Endothelial cell of umbilical vein (primary cell): ENCODE data around the gene CUL2. TPM values are rescaled to one million over a fixed set of nuclear protein-coding genes. Genes with fewer than 3 reads are reported as not detected.

ENCODE experiments used
- BruUV-seq: library from RNA; stranded (reverse); fragments of 400-500 nt; replicated peaks from 2 replicates; lab custom pipeline; 2021; lab: Mats Ljungman, UMichigan
- CTCF ChIA-PET: fragments of 300-600, 350-600 bp; sonication (Branson Sonifier 250); formaldehyde crosslinking; loops from one replicate; lab custom pipeline; 2021; ENCODE audit warnings: antibody characterized with exemption, inconsistent platforms; lab: Charles Lee
- POLR2A ChIA-PET: fragments of 300-600, 350-600 bp; sonication (Branson Sonifier 250); formaldehyde crosslinking; loops from one replicate; lab custom pipeline; 2021; ENCODE audit warnings: antibody characterized with exemption, inconsistent platforms; lab: Charles Lee
- DNase-seq: peaks from one replicate; pipeline ENCODE4 v3.0.0-alpha.2; 2011; ENCODE audit warnings: low read depth, low spot score
- FAIRE-seq: peaks from 2 replicates; lab custom pipeline; 2011; peaks lifted over from hg19 to GRCh38; lab: Jason Lieb, UNC
- H2AFZ ChIP-seq: 2 replicates; pipeline ENCODE4 v1.6.0; 2012; ENCODE audit warnings: low read depth, low read length, control low read depth, inconsistent platforms
- H3K27ac ChIP-seq: 2 replicates; pipeline ENCODE4 v1.5.1; 2011; ENCODE audit warnings: low read depth, mild to moderate bottlenecking, control low read depth, low read length, moderate library complexity; ENCODE audit not compliant: insufficient read depth
- H3K27me3 ChIP-seq, 2 experiments: 2 replicates each; pipeline versions ENCODE4 v1.6.0 to v1.6.1; 2011; ENCODE audit warnings: low read length in 2 of 2, mixed read lengths in 1 of 2; ENCODE audit not compliant: control insufficient read depth in 2 of 2, insufficient read depth in 2 of 2
- H3K36me3 ChIP-seq, 2 experiments: 2 replicates in 1 of 2; 3 replicates in 1 of 2; pipeline ENCODE4 v1.5.1; 2011; ENCODE audit warnings: low read length in 2 of 2, mild to moderate bottlenecking in 1 of 2, moderate library complexity in 1 of 2; ENCODE audit not compliant: control insufficient read depth in 2 of 2, insufficient read depth in 2 of 2; ENCODE audit errors: extremely low read depth in 1 of 2
- H3K4me1 ChIP-seq: 3 replicates; pipeline ENCODE4 v1.5.1; 2011; ENCODE audit warnings: mild to moderate bottlenecking, low read length; ENCODE audit not compliant: control insufficient read depth, insufficient read depth; ENCODE audit errors: extremely low read depth
- H3K4me2 ChIP-seq: 2 replicates; pipeline ENCODE4 v1.6.1; 2011; ENCODE audit warnings: low read length, control low read depth, mixed read lengths; ENCODE audit not compliant: insufficient read depth
- H3K4me3 ChIP-seq, 3 experiments: fragments of 200-600 bp in 1 of 3; sonication (generic), shearing (Covaris generic) in 1 of 3; replicated peaks in 1 of 3; 2 replicates each; pipeline ENCODE4 v1.5.1; 2011 to 2016; ENCODE audit warnings: control low read depth in 3 of 3, low read length in 3 of 3, mild to moderate bottlenecking in 2 of 3, inconsistent platforms in 1 of 3, low read depth in 1 of 3, moderate library complexity in 1 of 3; ENCODE audit not compliant: insufficient read depth in 1 of 3
- H3K79me2 ChIP-seq: 2 replicates; pipeline ENCODE4 v1.6.0; 2012; ENCODE audit warnings: low read length, inconsistent platforms; ENCODE audit not compliant: control insufficient read depth, insufficient read depth
- H3K9ac ChIP-seq: replicated peaks from 2 replicates; pipeline ENCODE3; 2011; ENCODE audit warnings: low read length, control low read depth; ENCODE audit not compliant: insufficient read depth; ENCODE audit errors: extremely low read depth
- H3K9me1 ChIP-seq: replicated peaks from 3 replicates; pipeline ENCODE4 v1.6.0; 2011; ENCODE audit warnings: mild to moderate bottlenecking, low read length; ENCODE audit not compliant: control insufficient read depth, insufficient read depth; ENCODE audit errors: extremely low read depth
- H3K9me3 ChIP-seq: replicated peaks from 2 replicates; pipeline ENCODE4 v1.5.1; 2012; ENCODE audit warnings: low read length, inconsistent platforms; ENCODE audit not compliant: control insufficient read depth, insufficient read depth
- H4K20me1 ChIP-seq: replicated peaks from 2 replicates; pipeline ENCODE3; 2011; ENCODE audit warnings: mild to moderate bottlenecking, low read length; ENCODE audit not compliant: control insufficient read depth, insufficient read depth; ENCODE audit errors: extremely low read depth
- EZH2 ChIP-seq: IDR thresholded peaks from 2 replicates; pipeline ENCODE4 v1.6.1; 2012; ENCODE audit warnings: borderline replicate concordance, low read depth, mild to moderate bottlenecking, moderate library complexity, low read length, inconsistent platforms; ENCODE audit not compliant: severe bottlenecking
- FOS ChIP-seq: IDR thresholded peaks from 2 replicates; pipeline ENCODE4 v1.6.1; 2011; ENCODE audit warnings: mild to moderate bottlenecking, low read length, moderate library complexity, borderline replicate concordance; ENCODE audit not compliant: insufficient read depth
- GATA2 ChIP-seq: IDR thresholded peaks from 2 replicates; pipeline ENCODE4 v1.7.0; 2011; ENCODE audit warnings: low read depth, mild to moderate bottlenecking, moderate library complexity, mixed read lengths, low read length; ENCODE audit not compliant: insufficient read length, insufficient read depth
- JUN ChIP-seq: IDR thresholded peaks from 2 replicates; pipeline ENCODE4 v1.6.1; 2011; ENCODE audit warnings: borderline replicate concordance, low read depth; ENCODE audit not compliant: insufficient read length, insufficient read depth
- MYC ChIP-seq: IDR thresholded peaks from one replicate; pipeline ENCODE4 v1.6.1; 2011; ENCODE audit warnings: mild to moderate bottlenecking, low read depth, low read length
- POLR2A ChIP-seq: IDR thresholded peaks from 2 replicates; pipeline ENCODE4 v1.6.1; 2012; ENCODE audit warnings: low read depth, mild to moderate bottlenecking, control low read depth, low read length
- POLR2AphosphoS5 ChIP-seq: IDR thresholded peaks from 2 replicates; pipeline ENCODE4 v1.6.1; 2012; ENCODE audit warnings: low read depth, mild to moderate bottlenecking, control low read depth, low read length, moderate library complexity; ENCODE audit not compliant: insufficient read depth
- dilution Hi-C: fragments of 300-500 bp; cut with MboI; formaldehyde crosslinking; loops from one replicate; pipeline ENCODE4 v1.15.0; 2019; ENCODE audit warnings: low sequenced_read_pairs; ENCODE audit not compliant: extremely low pct_ligation_motif_present
- intact Hi-C: fragments of 100-400 bp; cut with micrococcal nuclease; formaldehyde crosslinking; loops from one replicate; pipeline ENCODE4 v1.10.0; 2022
- polyA plus RNA-seq, 4 experiments: library from polyadenylated mRNA; depleted of rRNA in 3 of 4; stranded (reverse) in 3 of 4; unstranded in 1 of 4; fragments of >200 nt; gene quantifications; 2 replicates each; pipeline versions ENCODE4 v1.2.1 to v1.2.3, GENCODE V29; 2011 to 2012; ENCODE audit warnings: missing spikeins in 1 of 4
- total RNA-seq: library from RNA; stranded (reverse); gene quantifications from 2 replicates; pipeline ENCODE4 v1.2.3, GENCODE V29; 2021
- TF ChIP-seq, protein P1 (sequence below): IDR thresholded peaks from 2 replicates; pipeline ENCODE4 v1.6.1; 2011; ENCODE audit not compliant: insufficient read depth, insufficient read length
- TF ChIP-seq, protein P2 (sequence below), 2 donors: IDR thresholded peaks; 1 replicate in 1 of 2; 2 replicates in 1 of 2; pipeline ENCODE4 v1.5.1; 2011; ENCODE audit warnings: low read length in 2 of 2, mild to moderate bottlenecking in 2 of 2, moderate library complexity in 2 of 2, control low read depth in 1 of 2, inconsistent platforms in 1 of 2, low read depth in 1 of 2; ENCODE audit not compliant: insufficient read depth in 1 of 2; ENCODE audit errors: extremely low read depth in 1 of 2

Gene CUL2
- total and polyA plus RNA-seq, 2 donors (not counting 3 experiments of a cell fraction or from before 2014, with no cell fraction given): 11.6 to 45.3 TPM

DNA sequence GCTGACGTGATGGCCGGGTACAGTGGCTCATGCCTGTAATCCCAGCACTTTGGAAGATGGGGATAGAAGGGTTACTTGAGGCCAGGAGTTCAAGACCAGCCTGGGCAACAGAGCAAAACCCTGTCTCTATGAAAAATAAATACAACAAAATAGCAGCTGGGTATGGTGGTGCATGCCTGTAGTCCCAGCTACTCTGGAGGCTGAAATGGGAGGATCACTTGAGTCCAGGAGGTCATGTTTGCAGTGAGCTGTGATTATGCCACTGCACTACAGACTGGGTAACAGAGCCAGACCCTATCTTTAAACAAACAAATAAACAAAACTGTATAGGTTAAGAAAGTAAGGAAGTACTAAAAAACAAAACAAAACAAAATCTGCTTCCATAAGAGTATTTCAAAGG, 6.2 kb upstream of the CUL2 start:
- Histone ChIP-seq H3K36me3 (no peaks in the 10 kb centered on the region), H3K9me1 (no peaks in the 10 kb centered on the region), H3K9me3 (no peaks in the 10 kb centered on the region), H4K20me1 (no peaks in the 10 kb centered on the region), H3K27me3 (no peaks in the 10 kb centered on the region), H2AFZ (no peak overlapping the region), H3K27ac (no peak overlapping the region), H3K79me2 (no peaks in the 10 kb centered on the region), H3K4me3 (no peak overlapping the region), H3K9ac (no peak overlapping the region), H3K4me1 (no peaks in the 10 kb centered on the region), H3K4me2 (no peak overlapping the region)
- dilution Hi-C loops: no loop called here
- no TSS peak for BruUV-seq
- intact Hi-C loops: no loop called here
- DNase-seq (no peak), FAIRE-seq (no peak)
- TF ChIP-seq POLR2AphosphoS5 (no peak), MYC (no peak), GATA2 (no peak), JUN (no peak), EZH2 (no peak)
- POLR2A ChIA-PET: no interaction called here
- CTCF ChIA-PET: interaction anchor here (0.9 kb wide), 1 partner anchor 15 kb away, joined by 3 read pairs; no protein-coding TSS in a partner anchor

DNA sequence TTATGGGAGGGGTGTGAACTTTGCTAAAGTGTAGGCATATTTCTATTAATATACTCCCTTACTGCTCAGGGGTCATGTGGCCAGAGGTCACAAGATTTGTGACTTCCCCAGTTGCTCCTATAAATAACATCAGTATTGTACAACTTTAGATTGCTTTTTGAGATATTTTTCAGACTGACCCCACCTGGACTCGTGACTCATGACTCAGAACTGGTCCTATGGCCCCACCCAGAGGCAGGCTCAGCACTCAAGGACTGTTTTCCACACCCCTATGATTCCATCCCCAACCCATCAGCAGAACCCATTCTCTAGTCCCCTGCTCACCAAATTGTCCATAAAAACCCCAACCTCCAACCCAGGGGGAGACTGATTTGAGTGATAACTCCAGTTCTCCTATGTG, 2.7 kb upstream of the CUL2 start:
- intact Hi-C loops: loop anchor here (5.0 kb wide), 1 partner anchor 101 kb away; no protein-coding TSS in a partner anchor
- Histone ChIP-seq H3K4me2 (no peak overlapping the region), H3K9ac (no peak overlapping the region), H3K9me3 (no peaks in the 10 kb centered on the region), H3K79me2 (peaks cover 22% of the 10 kb centered on the region), H3K4me1 (peaks cover 13% of the 10 kb centered on the region), H2AFZ (no peak overlapping the region), H3K4me3 (no peak overlapping the region), H3K36me3 (no peaks in the 10 kb centered on the region), H3K9me1 (no peaks in the 10 kb centered on the region), H3K27me3 (no peaks in the 10 kb centered on the region), H4K20me1 (no peaks in the 10 kb centered on the region), H3K27ac (no peak overlapping the region)
- no TSS peak for BruUV-seq
- TF ChIP-seq, protein P1, sequence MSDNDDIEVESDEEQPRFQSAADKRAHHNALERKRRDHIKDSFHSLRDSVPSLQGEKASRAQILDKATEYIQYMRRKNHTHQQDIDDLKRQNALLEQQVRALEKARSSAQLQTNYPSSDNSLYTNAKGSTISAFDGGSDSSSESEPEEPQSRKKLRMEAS: no peak
- no peak for TF ChIP-seq POLR2A
- TF ChIP-seq, protein P2, sequence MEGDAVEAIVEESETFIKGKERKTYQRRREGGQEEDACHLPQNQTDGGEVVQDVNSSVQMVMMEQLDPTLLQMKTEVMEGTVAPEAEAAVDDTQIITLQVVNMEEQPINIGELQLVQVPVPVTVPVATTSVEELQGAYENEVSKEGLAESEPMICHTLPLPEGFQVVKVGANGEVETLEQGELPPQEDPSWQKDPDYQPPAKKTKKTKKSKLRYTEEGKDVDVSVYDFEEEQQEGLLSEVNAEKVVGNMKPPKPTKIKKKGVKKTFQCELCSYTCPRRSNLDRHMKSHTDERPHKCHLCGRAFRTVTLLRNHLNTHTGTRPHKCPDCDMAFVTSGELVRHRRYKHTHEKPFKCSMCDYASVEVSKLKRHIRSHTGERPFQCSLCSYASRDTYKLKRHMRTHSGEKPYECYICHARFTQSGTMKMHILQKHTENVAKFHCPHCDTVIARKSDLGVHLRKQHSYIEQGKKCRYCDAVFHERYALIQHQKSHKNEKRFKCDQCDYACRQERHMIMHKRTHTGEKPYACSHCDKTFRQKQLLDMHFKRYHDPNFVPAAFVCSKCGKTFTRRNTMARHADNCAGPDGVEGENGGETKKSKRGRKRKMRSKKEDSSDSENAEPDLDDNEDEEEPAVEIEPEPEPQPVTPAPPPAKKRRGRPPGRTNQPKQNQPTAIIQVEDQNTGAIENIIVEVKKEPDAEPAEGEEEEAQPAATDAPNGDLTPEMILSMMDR (IDR thresholded peaks at IDR 0.05; ENCODE audit: extremely low read depth in 1 of 2, insufficient read depth in 1 of 2, low read depth in 1 of 2, low read length in 2 of 2): no peak
- TF ChIP-seq GATA2: no peak
- TF ChIP-seq FOS: no peak
- TF ChIP-seq JUN: no peak
- TF ChIP-seq MYC: no peak
- TF ChIP-seq POLR2AphosphoS5: no peak
- TF ChIP-seq EZH2: no peak
- CTCF ChIA-PET: no interaction called here
- dilution Hi-C loops: no loop called here
- DNase-seq (no peak), FAIRE-seq (no peak)
- POLR2A ChIA-PET: no interaction called here
